Right ventricle myocardium inferior (tissue), 1 donor: ENCODE measurements around the gene WFDC6. TPM values are rescaled to one million over a fixed set of nuclear protein-coding genes. Genes with fewer than 3 reads are reported as not detected.

ENCODE experiments used
- ATAC-seq: fragments of 200-7000 bp; cut with Tn5 transposase; one replicate; pipeline ENCODE4 v1.9.1; 2020; ENCODE audit warnings: mild to moderate bottlenecking, moderate library complexity
- DNase-seq: peaks from one replicate; pipeline ENCODE4 v3.0.0; 2021; ENCODE audit errors: missing footprints
- intact Hi-C: fragments of 100-400 bp; cut with DNase I; formaldehyde crosslinking; loops from one replicate; pipeline ENCODE4 v1.11.0; 2022
- total RNA-seq: library from RNA; stranded (reverse); fragmentation: NEBNext Ultra II Directional; extraction: Animal tissue kit (Norgen Biotek cat#: 25700); gene quantifications from one replicate; pipeline ENCODE4 v1.2.1, GENCODE V29; 2021
- donor health status: DM: no; HTN: yes; CAD: no; lungs with severe emphysema.

WFDC6 gene
- total RNA-seq, 1 donor from 2014 or later, result not detected

DNA sequence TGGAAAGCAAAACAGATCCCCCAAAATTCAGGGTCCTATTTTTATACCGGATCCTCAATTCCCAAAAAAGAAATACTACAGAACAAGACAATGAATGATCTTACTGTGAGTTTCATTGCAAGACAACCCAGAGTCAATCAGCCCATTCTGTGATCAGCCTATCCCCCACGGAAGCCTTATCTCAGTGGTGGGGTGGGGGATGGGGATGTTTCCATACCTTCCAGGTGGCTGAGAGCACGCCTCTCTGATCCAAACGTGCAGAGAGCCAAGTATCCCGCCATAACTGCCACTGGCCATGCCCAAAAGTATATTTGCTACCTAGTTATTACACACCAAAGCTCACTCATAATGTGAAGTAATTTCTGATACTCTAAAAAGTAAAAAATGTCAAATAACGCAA, 54.6 kb downstream of the WFDC6 start:
- ATAC-seq (no peak), DNase-seq (no peak)
- intact Hi-C loops, result no loop called here

Other genes with a start within 250 kb of the WFDC6 start
- not detected for gene RBPJL, start 232.6 kb downstream of the WFDC6 start, total RNA-seq
- gene MATN4, start 231.2 kb downstream of the WFDC6 start, total RNA-seq, result not detected
- 82.1 TPM for gene SDC4, start 191.1 kb downstream of the WFDC6 start, total RNA-seq
- 21.9 TPM for gene SYS1, start 176.3 kb downstream of the WFDC6 start, total RNA-seq
- gene TP53TG5, start 161.2 kb downstream of the WFDC6 start, total RNA-seq, result 0.73 TPM
- 364 TPM for gene DBNDD2, start 131.2 kb downstream of the WFDC6 start, total RNA-seq
- gene PIGT, start 123.3 kb downstream of the WFDC6 start, total RNA-seq, result 114 TPM
- 0.95 TPM for gene WFDC2, start 69.7 kb downstream of the WFDC6 start, total RNA-seq
- gene SPINT3, start 23.9 kb downstream of the WFDC6 start, total RNA-seq, result not detected
- not detected for gene EPPIN, start 7.9 kb upstream of the WFDC6 start, total RNA-seq
- not detected for gene WFDC8, start 39.8 kb upstream of the WFDC6 start, total RNA-seq
- not detected for gene WFDC10A, start 90.3 kb upstream of the WFDC6 start, total RNA-seq
- gene WFDC9, start 91.8 kb upstream of the WFDC6 start, total RNA-seq, result not detected
- not detected for gene WFDC11, start 130.8 kb upstream of the WFDC6 start, total RNA-seq
- not detected for gene WFDC13, start 162.6 kb upstream of the WFDC6 start, total RNA-seq
- gene WFDC10B, start 165.5 kb upstream of the WFDC6 start, total RNA-seq, result not detected
- gene SPINT4, start 182.9 kb upstream of the WFDC6 start, total RNA-seq, result not detected